ENCODE data around the gene RMC1. TPM values are rescaled to one million over a fixed set of nuclear protein-coding genes. Genes with fewer than 3 reads are reported as not detected.

RMC1 gene
- total and polyA plus RNA-seq, 2 donors from 2014 or later, result 25.9 to 40.4 TPM

GRCh38 chr18:23541349-23542093 lies 38.2 kb downstream of the RMC1 start:
- Histone ChIP-seq H3K9me3 (ENCODE audit: control insufficient read depth in 2 of 3, insufficient read depth in 1 of 3, low read length in 3 of 3) (no peaks in the 10 kb centered on the region), H3K36me3 (ENCODE audit: control insufficient read depth in 2 of 3, insufficient read depth in 3 of 3, low read length in 3 of 3) (peaks cover 6 to 73% (median 54%) of the 10 kb centered on the region in 3 donors), H3K27ac (ENCODE audit: low read depth in 2 of 2, low read length in 2 of 2) (no peak overlapping the region), H3K4me3 (ENCODE audit: low read length in 3 of 3) (no peak overlapping the region), H3K27me3 (ENCODE audit: control insufficient read depth, insufficient read depth, low read length) (no peaks in the 10 kb centered on the region), H3K4me1 (ENCODE audit: control insufficient read depth in 2 of 3, insufficient read depth in 2 of 3, low read depth in 1 of 3, low read length in 3 of 3) (no peaks in the 10 kb centered on the region), H3K9ac (ENCODE audit: low read length in 3 of 3) (no peak overlapping the region)
- TF ChIP-seq, protein P1, sequence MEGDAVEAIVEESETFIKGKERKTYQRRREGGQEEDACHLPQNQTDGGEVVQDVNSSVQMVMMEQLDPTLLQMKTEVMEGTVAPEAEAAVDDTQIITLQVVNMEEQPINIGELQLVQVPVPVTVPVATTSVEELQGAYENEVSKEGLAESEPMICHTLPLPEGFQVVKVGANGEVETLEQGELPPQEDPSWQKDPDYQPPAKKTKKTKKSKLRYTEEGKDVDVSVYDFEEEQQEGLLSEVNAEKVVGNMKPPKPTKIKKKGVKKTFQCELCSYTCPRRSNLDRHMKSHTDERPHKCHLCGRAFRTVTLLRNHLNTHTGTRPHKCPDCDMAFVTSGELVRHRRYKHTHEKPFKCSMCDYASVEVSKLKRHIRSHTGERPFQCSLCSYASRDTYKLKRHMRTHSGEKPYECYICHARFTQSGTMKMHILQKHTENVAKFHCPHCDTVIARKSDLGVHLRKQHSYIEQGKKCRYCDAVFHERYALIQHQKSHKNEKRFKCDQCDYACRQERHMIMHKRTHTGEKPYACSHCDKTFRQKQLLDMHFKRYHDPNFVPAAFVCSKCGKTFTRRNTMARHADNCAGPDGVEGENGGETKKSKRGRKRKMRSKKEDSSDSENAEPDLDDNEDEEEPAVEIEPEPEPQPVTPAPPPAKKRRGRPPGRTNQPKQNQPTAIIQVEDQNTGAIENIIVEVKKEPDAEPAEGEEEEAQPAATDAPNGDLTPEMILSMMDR (IDR thresholded peaks at IDR 0.05; ENCODE audit: borderline replicate concordance, extremely low read depth, insufficient read depth), result no peak
- DNase-seq (no peak), FAIRE-seq (no peak)
- intact Hi-C loops (cut with DNase I), result no loop called here

- Histone ChIP-seq H3K4me3 (ENCODE audit: low read length in 3 of 3) (no peak overlapping the region), H3K9ac (ENCODE audit: low read length in 3 of 3) (no peak overlapping the region), H3K4me1 (ENCODE audit: control insufficient read depth in 2 of 3, insufficient read depth in 2 of 3, low read depth in 1 of 3, low read length in 3 of 3) (no peaks in the 10 kb centered on the region), H3K27me3 (ENCODE audit: control insufficient read depth, insufficient read depth, low read length) (no peaks in the 10 kb centered on the region), H3K9me3 (ENCODE audit: control insufficient read depth in 2 of 3, insufficient read depth in 1 of 3, low read length in 3 of 3) (no peaks in the 10 kb centered on the region), H3K27ac (ENCODE audit: low read depth in 2 of 2, low read length in 2 of 2) (no peak overlapping the region), H3K36me3 (ENCODE audit: control insufficient read depth in 2 of 3, insufficient read depth in 3 of 3, low read length in 3 of 3) (peaks cover 6 to 70% (median 46%) of the 10 kb centered on the region in 3 donors)
- no peak for FAIRE-seq
- no peak for DNase-seq
- intact Hi-C loops (cut with DNase I), result no loop called here
- TF ChIP-seq, protein P1 (IDR thresholded peaks at IDR 0.05; ENCODE audit: borderline replicate concordance, extremely low read depth, insufficient read depth), result no peak
These were observed 39.1 kb downstream of the RMC1 start for GRCh38 chr18:23542461-23542860.

DNA sequence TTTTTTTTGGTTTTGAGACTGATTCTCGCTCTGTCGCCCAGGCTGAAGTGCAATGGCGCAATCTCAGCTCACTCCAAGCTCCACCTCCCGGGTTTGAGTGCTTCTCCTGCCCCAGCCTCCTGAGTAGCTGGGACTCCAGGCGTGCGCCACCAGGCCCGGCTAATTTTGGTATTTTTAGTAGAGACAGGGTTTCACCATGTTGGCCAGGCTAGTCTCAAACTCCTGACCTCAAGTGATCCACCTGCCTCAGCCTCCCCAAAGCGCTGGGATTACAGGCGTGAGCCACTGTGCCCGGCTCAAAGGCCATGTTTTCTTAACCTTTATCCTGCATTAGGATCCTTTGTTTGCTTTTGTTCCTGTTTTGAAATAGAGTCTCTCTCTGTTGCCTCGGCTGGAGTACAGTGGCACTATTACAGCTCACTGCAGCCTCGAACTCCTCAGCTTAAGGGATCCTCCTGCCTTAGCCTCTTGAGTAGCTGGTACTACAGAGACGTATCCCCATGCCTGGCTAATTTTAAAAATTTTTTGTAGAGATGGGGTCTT lies 42.0 kb downstream of the RMC1 start:
- H3K9ac ChIP-seq (ENCODE audit: low read length in 3 of 3), result no peak overlapping the region
- TF ChIP-seq, protein P1 (IDR thresholded peaks at IDR 0.05; ENCODE audit: borderline replicate concordance, extremely low read depth, insufficient read depth), result no peak
- no peaks in the 10 kb centered on the region for H3K9me3 ChIP-seq (ENCODE audit: control insufficient read depth in 2 of 3, insufficient read depth in 1 of 3, low read length in 3 of 3)
- no peak for DNase-seq
- intact Hi-C loops (cut with DNase I), result no loop called here
- no peak overlapping the region for H3K27ac ChIP-seq (ENCODE audit: low read depth in 2 of 2, low read length in 2 of 2)
- H3K4me3 ChIP-seq (ENCODE audit: low read length in 3 of 3), result no peak overlapping the region
- H3K4me1 ChIP-seq (ENCODE audit: control insufficient read depth in 2 of 3, insufficient read depth in 2 of 3, low read depth in 1 of 3, low read length in 3 of 3), result no peaks in the 10 kb centered on the region
- no peaks in the 10 kb centered on the region for H3K27me3 ChIP-seq (ENCODE audit: control insufficient read depth, insufficient read depth, low read length)
- peaks cover 6 to 53% (median 32%) of the 10 kb centered on the region in 3 donors for H3K36me3 ChIP-seq (ENCODE audit: control insufficient read depth in 2 of 3, insufficient read depth in 3 of 3, low read length in 3 of 3)
- no peak for FAIRE-seq

All from kidney (tissue), 14 donors.